Measurements from ENCODE around the gene CLDN9.

The CLDN9 gene

GRCh38 chr16:3009568-3010390 is 2.9 kb upstream of the CLDN9 start:
- in situ Hi-C loops (cut with MboI; ENCODE audit: low sequenced_read_pairs, unreplicated experiment) = no loop called here
- TF ChIP-seq CTCF (IDR thresholded peaks at IDR 0.05; ENCODE audit: borderline replicate concordance, control extremely low read depth, extremely low read depth, insufficient read depth, missing control alignments) = no peak
- DNase-seq (ENCODE audit: low spot score) = no peak

- TF ChIP-seq CTCF (IDR thresholded peaks at IDR 0.05; ENCODE audit: borderline replicate concordance, control extremely low read depth, extremely low read depth, insufficient read depth, missing control alignments) = no peak
- in situ Hi-C loops (cut with MboI; ENCODE audit: low sequenced_read_pairs, unreplicated experiment) = no loop called here
- no peak for DNase-seq (ENCODE audit: low spot score)
These were observed 2.2 kb upstream of the CLDN9 start for GRCh38 chr16:3010510-3010909.

- no peak for DNase-seq (ENCODE audit: low spot score)
- no peak for TF ChIP-seq CTCF (IDR thresholded peaks at IDR 0.05; ENCODE audit: borderline replicate concordance, control extremely low read depth, extremely low read depth, insufficient read depth, missing control alignments)
- in situ Hi-C loops (cut with MboI; ENCODE audit: low sequenced_read_pairs, unreplicated experiment) = no loop called here
These were observed 477 bp upstream of the CLDN9 start for GRCh38 chr16:3012246-3012645.

GRCh38 chr16:3013491-3013951 is 798 bp downstream of the CLDN9 start:
- DNase-seq (ENCODE audit: low spot score) = no peak
- in situ Hi-C loops (cut with MboI; ENCODE audit: low sequenced_read_pairs, unreplicated experiment) = no loop called here
- no peak for TF ChIP-seq CTCF (IDR thresholded peaks at IDR 0.05; ENCODE audit: borderline replicate concordance, control extremely low read depth, extremely low read depth, insufficient read depth, missing control alignments)

GRCh38 chr16:3013998-3014690 is 1.4 kb downstream of the CLDN9 start:
- no peak for DNase-seq (ENCODE audit: low spot score)
- in situ Hi-C loops (cut with MboI; ENCODE audit: low sequenced_read_pairs, unreplicated experiment) = no loop called here
- TF ChIP-seq CTCF (IDR thresholded peaks at IDR 0.05; ENCODE audit: borderline replicate concordance, control extremely low read depth, extremely low read depth, insufficient read depth, missing control alignments) = no peak

GRCh38 chr16:3014971-3015370 is 2.2 kb downstream of the CLDN9 start:
- no peak for DNase-seq (ENCODE audit: low spot score)
- in situ Hi-C loops (cut with MboI; ENCODE audit: low sequenced_read_pairs, unreplicated experiment) = no loop called here
- no peak for TF ChIP-seq CTCF (IDR thresholded peaks at IDR 0.05; ENCODE audit: borderline replicate concordance, control extremely low read depth, extremely low read depth, insufficient read depth, missing control alignments)

Data from GM13976 (cell line).